ENCODE results near the gene NAPEPLD.

GRCh38 chr7:103068414-103069403 lies 80.2 kb downstream of the NAPEPLD start:
- TF ChIP-seq POLR2A (IDR thresholded peaks at IDR 0.05) (no peak), CTCF (IDR thresholded peaks at IDR 0.05) (no peak)

Measured in stomach (tissue), 4 donors.